NCI-H345 treated with DMSO at 0.1 percent for 48 hours (cell line): ENCODE data around the gene GCGR.

Experiments
- DNase-seq: peaks from one replicate; lab custom pipeline; 2025; ENCODE audit not compliant: unreplicated experiment; lab: John Stamatoyannopoulos, UW

Gene GCGR

GRCh38 chr17:81803728-81804558, at the start of gene GCGR:
GCGR (plus strand) TSS chr17:81804150; CDS start chr17:81809019, 4,869 bp downstream.
- DNase-seq: no peak

- DNase-seq: no peak
Observed at GRCh38 chr17:81792675-81793615, 11.0 kb upstream of the GCGR start.

GRCh38 chr17:81794074-81794476, 9.9 kb upstream of the GCGR start:
- no peak for DNase-seq

- DNase-seq: no peak
Observed at GRCh38 chr17:81794509-81794908, 9.4 kb upstream of the GCGR start.

GRCh38 chr17:81801327-81801726, 2.6 kb upstream of the GCGR start:
- no peak for DNase-seq

- no peak for DNase-seq
Observed at GRCh38 chr17:81802048-81802758, 1.7 kb upstream of the GCGR start.

- no peak for DNase-seq
Observed at GRCh38 chr17:81802856-81803643, 900 bp upstream of the GCGR start.

GRCh38 chr17:81804559-81805399, 829 bp downstream of the GCGR start:
- no peak for DNase-seq

- DNase-seq: no peak
Observed at GRCh38 chr17:81805707-81806460, 1.9 kb downstream of the GCGR start.

- DNase-seq: no peak
Observed at GRCh38 chr17:81806461-81807209, 2.7 kb downstream of the GCGR start.

GRCh38 chr17:81807210-81807719, 3.3 kb downstream of the GCGR start:
- no peak for DNase-seq

GRCh38 chr17:81807839-81808238, 3.9 kb downstream of the GCGR start:
- no peak for DNase-seq

- peak; percentile 6 for DNase-seq
Observed at GRCh38 chr17:81808778-81809555, 5.0 kb downstream of the GCGR start.

- DNase-seq: no peak
Observed at GRCh38 chr17:81809556-81809998, 5.6 kb downstream of the GCGR start.

GRCh38 chr17:81810476-81810875, 6.5 kb downstream of the GCGR start:
- no peak for DNase-seq

- no peak for DNase-seq
Observed at GRCh38 chr17:81810892-81811704, 7.1 kb downstream of the GCGR start.
